GM21447 (cell line): Measurements from ENCODE around the gene CIAO3.
"Not testable (repeated sequence)": the region's sequence is repeated elsewhere in the genome, so short reads cannot be mapped to it uniquely, and the experiment has no call there.

Experiments
- ATAC-seq: cut with Tn5 transposase; IDR thresholded peaks from one replicate; pipeline ENCODE4 v1.9.1; 2021; ENCODE audit not compliant: unreplicated experiment

Gene CIAO3

DNA sequence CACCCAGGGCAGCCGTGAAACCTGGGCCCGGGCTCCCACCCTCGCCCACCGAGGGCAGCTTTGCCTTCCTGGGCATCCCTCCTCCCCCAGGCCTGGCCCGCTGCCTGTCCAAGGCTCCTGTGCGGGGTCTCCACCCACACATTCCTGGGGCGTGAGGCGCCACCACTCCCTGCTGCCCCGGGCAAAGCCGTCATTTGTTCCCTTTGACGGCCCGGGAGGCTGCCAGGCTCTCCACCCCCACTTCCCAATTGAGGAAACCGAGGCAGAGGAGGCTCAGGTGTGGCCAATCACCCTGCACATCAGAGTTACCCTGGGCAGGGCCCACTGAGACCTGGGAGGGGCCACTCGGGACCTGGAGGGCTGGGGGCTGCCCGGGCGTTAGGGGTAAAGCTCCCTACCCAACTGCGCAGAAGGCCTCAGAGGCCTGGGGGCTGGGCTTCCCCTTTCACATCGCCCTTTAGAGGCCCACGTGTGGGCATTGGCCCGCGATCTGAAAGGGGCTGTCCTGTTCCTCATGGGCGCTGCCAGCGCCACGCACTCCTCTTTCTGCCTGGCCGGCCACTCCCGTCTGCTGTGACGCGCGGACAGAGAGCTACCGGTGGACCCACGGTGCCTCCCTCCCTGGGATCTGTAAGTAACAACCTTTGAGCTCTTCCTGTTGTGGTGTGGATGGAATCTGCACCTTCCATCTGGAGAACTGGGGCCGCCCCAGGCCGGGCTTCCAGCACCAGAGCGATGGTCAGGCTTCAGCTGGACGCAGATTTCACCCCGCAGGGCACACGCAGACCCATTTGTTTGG is 19.9 kb upstream of the CIAO3 start, which contains the start of gene MSLN:
TSS of gene MSLN (plus strand) at position 190 of the 799 bp plus-strand sequence. CDS start 1,947 bp downstream, outside the sequence.
- ATAC-seq = no peak

DNA sequence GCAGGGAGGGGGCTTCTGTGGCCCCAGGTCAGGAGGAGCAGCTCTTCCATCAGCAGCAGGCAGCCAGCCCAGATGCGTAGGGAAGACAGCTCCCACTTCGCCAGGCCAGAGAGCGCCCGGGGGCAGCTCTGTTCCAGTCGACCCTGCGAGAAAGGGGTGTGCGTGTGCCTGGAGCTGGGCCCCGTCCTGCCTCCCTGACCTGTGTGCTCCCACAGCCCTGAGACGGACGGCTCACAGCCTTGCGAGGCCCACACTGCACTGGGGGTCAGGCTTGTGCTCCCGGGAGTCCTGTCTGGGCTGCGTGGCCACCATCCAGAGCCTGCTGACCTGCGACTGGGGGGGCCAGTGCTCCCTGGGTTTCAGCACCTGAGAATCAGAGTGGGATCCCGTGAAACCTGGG is 19.3 kb upstream of the CIAO3 start:
- no peak for ATAC-seq

DNA sequence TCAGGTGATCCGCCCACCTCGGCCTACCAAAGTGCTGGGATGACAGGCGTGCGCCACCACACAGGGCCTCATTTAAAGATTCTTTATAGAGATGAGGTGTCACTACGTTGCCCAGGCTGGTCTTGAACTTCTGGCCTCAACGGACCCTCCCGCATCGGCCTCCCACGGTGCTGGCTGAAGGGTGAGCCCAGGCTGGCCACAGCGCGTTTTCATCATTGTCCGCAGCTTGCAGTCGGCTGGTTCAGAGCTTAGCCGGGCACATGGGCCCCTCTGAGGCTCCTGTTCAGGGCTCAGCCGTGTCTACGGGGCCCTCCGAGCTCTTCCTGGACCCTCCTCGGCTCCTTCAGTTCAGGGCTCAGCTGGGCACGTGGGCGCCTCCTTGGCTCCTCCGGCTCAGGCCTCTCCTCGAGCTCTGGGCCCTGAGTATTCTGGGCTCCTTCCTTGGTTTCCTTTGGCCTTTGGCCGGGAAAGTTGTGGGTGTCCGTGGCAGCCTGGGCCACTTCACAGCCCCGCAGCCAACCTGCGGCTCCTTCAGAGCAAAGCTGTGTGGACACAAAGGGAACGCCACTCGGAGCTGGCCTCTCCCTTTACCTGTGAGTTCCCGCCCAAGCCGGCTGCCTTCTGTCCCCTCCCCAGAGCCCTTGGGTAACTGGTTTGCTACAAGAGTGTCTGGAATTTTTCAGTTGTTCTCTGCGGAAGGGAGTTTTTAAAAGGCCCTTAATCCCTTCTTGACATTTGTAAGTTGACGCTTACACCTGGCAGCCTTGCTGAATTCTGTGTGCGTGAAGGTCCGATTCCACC is 18.5 kb upstream of the CIAO3 start:
- ATAC-seq = no peak

DNA sequence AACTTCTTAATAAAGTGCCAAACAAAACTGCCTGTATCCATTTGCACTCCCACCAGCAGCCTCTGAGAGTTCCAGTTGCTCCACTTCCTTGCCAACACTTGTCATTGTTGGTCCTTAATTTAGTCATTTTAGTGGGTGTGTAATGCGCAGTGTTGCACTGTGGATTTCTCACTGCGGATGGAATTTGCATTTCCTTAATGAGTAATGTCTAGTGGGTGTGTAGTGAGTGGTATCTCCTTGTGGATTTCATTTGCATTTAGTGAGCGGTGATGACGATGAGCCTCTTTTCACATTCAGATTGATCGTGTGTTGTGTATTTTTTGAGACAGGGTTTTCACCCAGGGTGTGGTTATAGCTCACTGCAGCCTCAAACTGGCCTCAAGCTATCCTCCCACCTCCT is 15.6 kb upstream of the CIAO3 start:
- ATAC-seq = no peak

DNA sequence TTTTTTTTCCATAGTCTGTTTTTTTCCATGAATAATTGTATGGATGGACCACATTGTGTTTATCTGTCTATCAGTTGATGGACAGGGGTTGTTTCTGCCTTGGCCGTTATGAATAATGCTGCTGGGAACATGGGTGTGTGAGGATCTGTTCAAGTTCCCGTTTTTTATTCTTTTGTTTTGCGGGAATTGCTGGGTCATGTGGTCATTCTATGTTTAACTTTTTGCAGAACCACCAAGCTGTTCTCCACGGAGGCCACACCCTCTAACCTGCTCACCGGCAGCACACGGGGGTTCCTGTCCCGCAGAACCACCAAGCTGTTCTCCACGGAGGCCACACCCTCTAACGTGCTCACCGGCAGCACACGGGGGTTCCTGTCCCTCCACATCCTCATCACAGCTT is 13.9 kb upstream of the CIAO3 start:
- no peak for ATAC-seq

DNA sequence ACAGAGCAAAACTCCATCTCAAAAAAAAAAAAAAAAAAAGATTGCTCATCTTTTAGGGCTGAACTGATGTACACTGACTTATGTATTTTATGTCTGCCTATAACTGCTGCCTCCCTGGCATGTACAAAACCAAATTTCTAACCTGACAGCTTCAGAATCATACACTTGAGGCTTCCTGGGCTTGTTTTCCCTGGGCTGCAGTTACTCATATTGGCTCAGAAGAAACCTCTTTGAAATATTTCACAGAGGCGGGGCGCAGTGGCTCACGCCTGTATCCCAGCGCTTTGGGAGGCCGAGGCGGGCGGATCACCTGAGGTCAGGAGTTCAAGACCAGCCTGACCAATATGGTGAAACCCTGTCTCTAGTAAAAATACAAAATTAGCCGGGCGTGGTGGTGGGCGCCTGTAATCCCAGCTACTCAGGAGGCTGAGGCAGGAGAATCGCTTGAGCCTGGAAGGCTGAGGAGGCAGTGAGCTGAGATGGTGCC is 13.4 kb upstream of the CIAO3 start:
- ATAC-seq = not testable (repeated sequence)

DNA sequence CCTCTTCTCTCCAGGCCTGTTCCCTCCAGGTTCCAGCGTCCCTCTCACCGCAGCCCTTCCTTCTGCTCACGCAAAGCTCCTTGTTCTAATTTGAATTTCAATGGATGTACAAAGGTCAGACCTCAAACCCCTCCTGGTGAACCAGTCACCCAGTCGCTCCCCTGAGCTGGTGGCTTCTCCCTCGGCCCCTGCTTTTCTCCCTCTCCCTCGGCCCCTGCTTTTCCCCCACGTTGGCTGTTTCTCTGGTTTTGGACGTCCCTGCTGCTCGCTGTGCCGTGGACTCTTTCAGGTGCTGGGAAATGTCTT is 11.2 kb upstream of the CIAO3 start:
- no peak for ATAC-seq

DNA sequence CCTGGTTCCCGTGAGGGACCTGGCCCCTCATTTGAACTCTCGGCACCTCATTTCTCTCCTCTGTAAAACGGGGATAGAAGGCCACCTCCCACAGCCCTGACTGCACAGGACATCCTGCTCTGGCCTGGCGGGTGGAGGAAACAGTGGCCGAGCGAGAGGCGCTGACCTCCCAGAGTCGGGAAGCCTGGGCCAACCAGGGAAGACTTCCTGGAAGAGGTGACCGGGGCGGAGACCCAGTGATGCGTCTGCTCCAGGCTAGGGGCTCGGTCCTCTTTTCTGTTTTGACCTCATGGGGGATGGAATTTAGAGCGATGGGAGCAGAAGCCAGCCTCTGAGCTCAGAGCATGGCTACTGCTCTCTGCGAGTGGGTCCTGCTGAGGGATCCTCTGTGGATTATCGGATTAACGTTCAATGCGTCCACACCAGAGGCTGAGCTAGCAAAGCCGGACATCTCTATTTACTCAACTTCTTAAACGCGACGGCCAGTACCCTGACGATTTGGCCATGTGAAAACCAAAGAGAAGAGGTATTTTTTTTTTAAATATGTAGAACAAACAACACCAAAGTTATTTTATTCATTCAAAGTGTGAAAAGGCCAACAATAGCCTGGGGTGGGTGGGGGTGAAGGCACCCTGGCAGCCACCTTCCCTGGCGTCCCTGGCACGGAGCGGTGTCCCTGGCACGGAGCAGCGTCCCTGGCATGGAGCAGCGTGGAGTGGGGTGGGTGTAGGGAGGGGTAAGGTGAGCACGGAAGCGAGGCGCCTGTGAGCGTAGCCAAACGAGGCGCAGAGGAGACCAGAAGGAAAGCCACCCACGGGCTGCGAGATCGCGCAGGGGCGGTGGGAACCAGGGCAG is 10.6 kb upstream of the CIAO3 start:
- no peak for ATAC-seq

DNA sequence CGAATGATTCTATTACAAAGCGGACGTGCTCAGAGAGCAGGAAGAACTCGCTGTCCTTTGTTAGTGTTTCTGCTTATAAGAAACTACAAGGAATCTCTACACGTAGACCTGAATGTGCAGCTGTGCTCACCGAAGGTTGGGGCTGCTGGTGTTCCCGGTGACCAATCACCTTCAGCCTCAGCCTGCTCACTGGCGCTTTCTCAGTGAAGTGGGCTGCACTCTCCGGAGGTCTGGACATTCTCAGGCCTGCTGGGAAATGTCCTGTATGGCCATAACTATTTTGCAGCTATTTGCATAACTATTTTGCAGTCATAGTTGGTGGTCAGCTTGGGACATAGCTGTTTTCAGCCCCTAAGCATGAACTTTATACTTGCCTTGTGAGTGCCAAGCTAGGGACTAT is 9.7 kb upstream of the CIAO3 start:
- no peak for ATAC-seq

DNA sequence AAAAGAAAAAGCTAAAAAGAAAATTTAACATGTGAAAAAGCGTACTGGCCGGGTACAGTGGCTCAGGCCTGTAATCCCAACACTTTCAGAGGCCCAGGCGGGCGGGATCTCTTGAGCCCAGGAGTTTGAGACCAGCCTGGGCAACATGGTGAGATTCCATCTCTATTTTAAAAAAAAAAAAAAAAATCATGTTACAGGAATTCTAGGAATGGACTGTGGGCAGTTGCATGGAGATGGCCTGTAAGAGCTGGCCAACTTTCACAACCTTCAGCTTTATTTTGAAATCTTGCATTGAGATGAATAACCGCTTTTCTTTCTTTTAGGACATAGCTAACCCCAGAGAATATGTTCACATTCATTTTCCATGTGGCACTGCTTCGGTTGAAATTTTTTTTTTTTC is 8.2 kb upstream of the CIAO3 start:
- no peak for ATAC-seq

DNA sequence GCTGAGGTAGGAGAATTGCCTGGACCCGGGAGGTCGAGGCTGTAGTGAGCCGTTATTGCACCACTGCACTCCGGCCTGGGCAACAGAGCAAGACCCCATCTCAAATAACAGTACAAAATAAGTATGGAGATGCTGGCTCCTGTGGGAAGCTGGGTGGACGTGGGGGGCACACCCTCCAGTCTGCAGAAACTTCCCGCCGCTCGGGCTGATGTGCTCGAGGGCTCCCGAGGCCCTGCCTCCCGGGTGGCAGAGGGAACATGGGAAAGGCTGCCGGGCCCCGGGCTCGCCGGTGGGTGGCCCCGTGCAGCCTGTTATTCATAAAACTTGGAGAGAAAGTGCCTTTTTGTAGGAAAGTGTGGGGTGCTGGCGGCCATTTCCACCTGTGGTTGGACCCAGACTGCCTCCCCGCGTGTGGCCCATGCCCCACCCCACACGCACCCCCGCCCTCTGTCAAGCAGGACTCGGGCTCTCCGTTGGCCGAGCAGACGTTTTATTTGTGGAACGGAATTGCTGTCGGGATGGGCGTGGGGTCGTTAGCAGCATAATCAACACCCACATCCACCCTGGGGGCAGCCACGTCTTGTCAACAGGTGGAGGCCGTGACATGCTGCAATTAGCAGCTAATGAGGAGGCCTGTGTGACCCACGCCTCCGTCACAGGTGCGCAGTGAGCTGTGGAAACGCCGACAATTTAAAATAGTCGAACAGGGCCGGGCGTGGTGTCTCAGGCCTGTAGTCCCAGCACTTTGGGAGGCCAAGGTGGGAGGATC is 7.4 kb upstream of the CIAO3 start:
- no peak for ATAC-seq

DNA sequence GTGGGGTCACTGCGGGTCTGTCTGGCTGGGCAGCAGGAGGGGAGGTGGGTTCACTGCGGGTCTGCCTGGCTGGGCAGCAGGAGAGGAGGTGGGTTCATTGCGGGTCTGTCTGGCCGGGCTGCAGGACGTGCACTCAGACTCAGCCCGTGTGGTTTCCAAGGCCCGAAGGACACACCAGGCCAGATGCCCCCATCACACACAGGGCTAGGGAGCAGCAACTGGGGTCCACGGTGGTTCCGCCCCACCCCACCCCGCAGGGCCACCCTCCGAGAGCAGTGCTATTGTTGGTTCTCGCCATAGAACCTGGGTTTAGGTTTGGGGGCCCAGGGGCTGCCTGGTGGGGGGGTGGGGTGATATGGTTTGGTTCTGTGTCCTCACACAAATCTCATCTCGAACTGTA is 5.8 kb upstream of the CIAO3 start:
- ATAC-seq = no peak

DNA sequence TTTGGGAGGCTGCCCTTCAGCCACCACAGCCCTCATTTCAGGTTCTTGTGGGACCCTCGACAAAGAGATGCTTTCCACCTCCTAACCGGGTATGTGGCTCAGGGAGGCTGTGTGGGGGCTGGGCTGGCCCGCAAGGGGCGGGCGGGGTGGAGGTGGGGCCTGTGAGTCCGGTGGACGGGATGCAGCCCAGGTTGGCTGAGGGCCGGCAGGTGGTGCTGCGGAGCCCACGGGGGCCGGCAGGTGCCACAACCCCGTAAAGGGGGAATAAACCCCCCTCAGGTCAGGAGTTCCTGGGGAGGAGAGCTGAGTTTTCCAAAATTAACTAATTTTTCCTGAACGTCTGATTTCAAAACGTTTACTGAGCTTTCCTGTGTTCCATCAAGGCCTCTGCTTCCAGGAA is 4.9 kb upstream of the CIAO3 start:
- no peak for ATAC-seq

DNA sequence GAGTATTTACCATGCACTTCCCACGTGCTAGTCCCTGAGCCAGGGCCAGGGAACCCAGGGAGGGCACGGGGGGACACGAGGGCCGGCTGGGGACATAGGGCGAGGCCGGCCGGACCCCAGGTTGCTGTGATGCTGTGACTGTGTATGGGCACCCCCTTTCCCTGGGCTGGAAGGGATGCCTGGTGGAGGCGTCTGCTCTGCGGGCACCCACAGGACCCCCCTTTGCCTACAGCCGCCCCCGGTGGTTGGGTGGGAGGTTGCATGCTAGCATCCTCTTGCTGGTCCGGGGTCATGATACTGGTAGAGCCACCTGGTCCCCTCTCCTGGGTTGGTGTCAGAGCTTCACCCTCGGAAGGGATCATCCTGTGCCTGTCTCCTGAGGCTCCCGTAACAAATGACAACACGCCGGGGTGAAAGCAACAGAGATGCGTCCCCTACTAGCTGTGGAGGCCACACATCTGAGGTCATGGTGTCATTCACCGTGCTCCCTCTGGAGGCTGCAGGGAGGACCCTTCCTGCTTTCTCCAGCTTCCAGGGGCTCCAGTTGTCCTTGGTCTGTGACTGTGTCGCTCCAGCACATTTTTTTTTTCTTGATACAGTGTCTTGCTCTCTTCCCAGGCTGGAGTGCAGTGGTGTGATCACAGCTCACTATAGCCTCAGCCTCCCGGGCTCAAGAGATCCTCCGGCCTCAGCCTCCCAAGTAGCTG is 3.1 kb upstream of the CIAO3 start:
- no peak for ATAC-seq

DNA sequence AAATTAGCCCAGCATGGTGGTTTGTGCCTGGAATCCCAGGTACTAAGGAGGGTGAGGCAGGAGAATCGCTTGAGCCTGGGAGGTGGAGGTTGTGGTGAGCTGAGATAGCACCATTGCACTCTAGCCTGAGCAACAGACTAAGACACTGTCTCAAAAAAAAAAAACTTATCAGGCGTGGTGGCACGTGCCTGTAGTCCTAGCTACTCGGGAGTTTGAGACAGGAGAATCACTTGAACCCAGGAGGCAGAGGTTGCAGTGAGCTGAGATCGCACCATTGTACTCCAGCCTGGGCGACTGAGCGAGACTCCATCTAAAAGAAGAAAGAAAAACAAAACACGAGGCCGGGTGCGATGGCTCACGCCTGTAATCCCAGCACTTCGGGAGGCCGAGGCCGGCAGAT is 2.1 kb upstream of the CIAO3 start:
- ATAC-seq = not testable (repeated sequence)

DNA sequence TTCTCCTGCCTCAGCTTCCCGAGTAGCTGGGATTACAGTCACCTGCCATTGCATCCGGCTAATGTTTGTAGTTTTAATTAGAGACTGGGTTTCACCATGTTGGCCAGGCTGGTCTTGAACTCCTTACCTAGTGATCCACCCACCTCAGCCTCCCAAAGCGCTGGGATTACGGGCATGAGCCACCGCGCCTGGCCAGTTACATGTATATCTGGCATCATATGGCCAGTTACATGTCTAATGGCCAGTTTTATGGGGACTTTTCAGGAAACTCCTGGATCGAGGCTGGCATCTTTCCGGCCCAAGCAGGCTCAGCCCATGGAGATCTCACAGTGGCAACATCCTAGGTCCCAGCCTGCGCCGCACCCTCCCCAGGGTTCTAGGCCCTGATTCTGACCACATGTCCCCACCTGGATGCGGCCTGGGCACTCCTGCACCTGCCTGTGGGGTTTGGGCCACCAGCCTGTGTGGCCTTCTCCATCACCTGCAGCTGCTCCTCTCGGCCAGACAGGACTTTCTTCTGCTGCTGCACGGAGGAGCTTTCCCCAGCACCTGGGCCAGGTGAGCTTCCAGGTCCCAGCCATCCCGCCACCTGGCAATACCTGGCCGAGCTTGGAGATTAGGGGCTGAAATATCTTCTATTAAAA is 1.3 kb upstream of the CIAO3 start:
- no peak for ATAC-seq

DNA sequence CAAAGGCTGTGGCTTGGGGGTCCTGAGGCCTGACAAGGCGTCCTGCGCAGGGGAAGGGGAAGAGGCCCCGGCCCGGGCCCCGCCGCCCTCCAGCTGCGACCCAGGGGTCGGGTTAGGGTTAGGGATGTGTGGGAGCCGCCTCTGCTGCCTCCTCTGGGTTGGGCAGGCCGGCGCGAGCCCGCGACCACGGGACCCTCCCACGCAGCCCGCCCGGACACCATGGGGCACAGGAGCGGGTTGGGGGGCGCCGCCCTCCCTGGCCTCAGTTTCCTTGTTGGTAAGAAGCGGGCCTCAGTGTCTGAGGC is 386 bp downstream of the CIAO3 start:
- ATAC-seq = no peak

DNA sequence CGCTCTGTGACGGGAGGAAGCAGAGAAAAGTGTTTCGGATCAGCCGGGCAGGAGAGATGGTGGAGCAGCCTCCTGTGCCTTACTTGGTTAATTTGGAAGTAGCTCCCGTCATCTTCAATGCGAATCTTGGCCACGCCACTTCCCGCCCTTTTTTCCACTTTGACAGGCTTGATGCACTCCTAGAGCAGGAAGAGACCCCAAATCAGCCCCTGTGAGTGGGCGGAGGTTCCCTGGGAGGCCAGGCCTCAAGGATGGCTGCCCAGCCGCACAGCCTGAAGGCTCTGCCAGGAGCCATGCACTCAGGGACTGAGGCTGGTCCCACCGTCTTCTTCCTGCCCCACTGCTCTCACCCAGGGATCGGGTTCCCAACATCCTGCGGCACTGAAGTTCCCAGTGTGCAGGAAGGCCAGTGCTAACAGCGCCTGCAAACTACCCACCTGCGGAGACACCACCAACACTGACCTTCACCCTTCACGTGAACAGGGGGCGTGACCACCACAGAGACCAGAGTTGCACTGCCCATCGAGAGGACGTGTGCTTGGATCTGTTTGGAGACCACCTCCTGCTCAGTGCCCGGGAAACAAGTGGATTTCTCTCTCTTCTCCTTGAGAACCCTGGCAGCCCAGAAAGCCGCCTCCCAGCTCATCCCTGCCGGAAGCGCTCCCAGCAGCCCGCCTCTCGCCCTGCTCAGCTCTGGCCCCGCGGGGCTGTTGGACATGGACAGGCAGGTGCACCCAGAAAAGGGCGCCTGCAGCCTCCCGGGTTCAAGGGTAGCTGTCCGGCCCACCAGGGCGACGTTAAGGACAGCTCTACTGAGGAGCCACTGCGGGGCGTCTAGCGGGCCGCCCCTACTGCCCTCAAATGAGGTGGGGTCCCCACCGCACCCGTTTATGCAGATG is 988 bp downstream of the CIAO3 start:
- no peak for ATAC-seq
